ENCODE results near the gene S100A16.
"Not testable (repeated sequence)": the region's sequence is repeated elsewhere in the genome, so short reads cannot be mapped to it uniquely, and the experiment has no call there.

S100A16 gene

GRCh38 chr1:153640213-153640612, 27.3 kb upstream of the S100A16 start:
- intact Hi-C loops (cut with DNase I) = not testable (repeated sequence)
- peak in 2 of 42 donors; percentile 3 to 23 for DNase-seq

GRCh38 chr1:153639280-153639679, 26.3 kb upstream of the S100A16 start:
- intact Hi-C loops (cut with DNase I) = no loop called here
- peak in 2 of 42 donors; percentile 12 to 28 for DNase-seq

- DNase-seq = peak in 1 of 42 donors; percentile 4
- intact Hi-C loops (cut with DNase I) = no loop called here
These were observed 25.3 kb upstream of the S100A16 start for GRCh38 chr1:153638261-153638660.

- peak in 1 of 42 donors; percentile 24 for DNase-seq
- intact Hi-C loops (cut with DNase I) = no loop called here
These were observed 23.4 kb upstream of the S100A16 start for GRCh38 chr1:153636312-153636711.

GRCh38 chr1:153635872-153636271, 22.9 kb upstream of the S100A16 start:
- DNase-seq = no peak
- intact Hi-C loops (cut with DNase I) = no loop called here

GRCh38 chr1:153633754-153634665, 21.1 kb upstream of the S100A16 start, which contains the start of gene CHTOP:
CHTOP (plus strand) TSS chr1:153634066; CDS start chr1:153636589, 2,523 bp downstream.
- intact Hi-C loops (cut with DNase I) = no loop called here

GRCh38 chr1:153633161-153633753, 20.3 kb upstream of the S100A16 start:
- intact Hi-C loops (cut with DNase I) = no loop called here
- DNase-seq = peak in 6 of 42 donors; percentile 8 to 49 (median 32)

More at GRCh38 chr1:153633754-153634665, 21.1 kb upstream of the S100A16 start, which contains the start of gene CHTOP:
- peak; percentile 97 to 100 (median 99) for DNase-seq

- intact Hi-C loops (cut with DNase I) = no loop called here
- peak in 24 of 42 donors; percentile 30 to 88 (median 57) for DNase-seq
These were observed 18.4 kb upstream of the S100A16 start for GRCh38 chr1:153631047-153632022.

- intact Hi-C loops (cut with DNase I) = no loop called here
- DNase-seq = peak in 1 of 42 donors; percentile 28
These were observed 17.4 kb upstream of the S100A16 start for GRCh38 chr1:153630384-153630783.

- intact Hi-C loops (cut with DNase I) = loop anchor here (2.0 kb wide), 1 partner anchor 53 kb away; no protein-coding TSS in a partner anchor
- DNase-seq = peak in 24 of 42 donors; percentile 13 to 70 (median 52)
These were observed 17.0 kb upstream of the S100A16 start for GRCh38 chr1:153629971-153630370.

- intact Hi-C loops (cut with DNase I) = loop anchor here (2.0 kb wide), 1 partner anchor 53 kb away; no protein-coding TSS in a partner anchor
- DNase-seq = peak in 1 of 42 donors; percentile 6
These were observed 16.4 kb upstream of the S100A16 start for GRCh38 chr1:153629343-153629665.

GRCh38 chr1:153628638-153629342, 15.9 kb upstream of the S100A16 start:
- peak in 25 of 42 donors; percentile 32 to 85 (median 56) for DNase-seq
- intact Hi-C loops (cut with DNase I) = loop anchor here (2.0 kb wide), 1 partner anchor 52 kb away; no protein-coding TSS in a partner anchor

GRCh38 chr1:153627715-153628626, 15.0 kb upstream of the S100A16 start, which contains the start of gene S100A1:
S100A1 (plus strand) TSS chr1:153628434; CDS start chr1:153630522, 2,088 bp downstream.
- peak; percentile 50 to 92 (median 76) for DNase-seq
- intact Hi-C loops (cut with DNase I) = loop anchor here (2.0 kb wide), 1 partner anchor 51 kb away; no protein-coding TSS in a partner anchor

- intact Hi-C loops (cut with DNase I) = no loop called here
- DNase-seq = peak in 40 of 42 donors; percentile 29 to 86 (median 66)
These were observed 14.2 kb upstream of the S100A16 start, which contains the start of gene S100A13 for GRCh38 chr1:153626904-153627714. S100A13 (minus strand) TSS chr1:153627505; CDS start chr1:153626472, 1,033 bp downstream.

GRCh38 chr1:153626477-153626903, 13.6 kb upstream of the S100A16 start:
- intact Hi-C loops (cut with DNase I) = no loop called here
- no peak for DNase-seq
